Measurements from ENCODE around the gene POU2F3. TPM values are rescaled to one million over a fixed set of nuclear protein-coding genes. Genes with fewer than 3 reads are reported as not detected.

POU2F3 gene
- total RNA-seq, 1 experiment from 2014 or later, result 2.6 TPM

DNA sequence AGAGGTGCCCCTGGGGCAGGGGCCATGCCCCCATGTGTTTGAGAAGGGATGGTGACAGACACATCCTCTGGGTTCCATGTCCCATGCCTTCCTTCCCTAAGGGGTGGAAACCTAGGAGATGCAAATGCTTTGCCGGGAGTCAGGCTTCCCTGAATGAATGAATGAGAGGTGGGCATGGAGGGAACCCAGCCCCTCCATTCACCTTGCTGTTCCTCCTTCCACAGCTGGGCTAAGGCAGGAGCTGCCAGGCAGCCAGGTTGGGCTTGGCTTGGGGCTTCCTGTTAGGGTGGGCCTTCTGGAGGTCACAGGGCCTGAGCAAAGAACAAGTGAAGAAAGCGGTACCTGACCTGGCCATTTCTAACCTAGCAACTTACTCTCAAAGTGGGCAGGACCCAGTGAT lies 926 bp downstream of the POU2F3 start:
- H3K36me3 Mint-ChIP-seq (ENCODE audit: insufficient read depth, unreplicated experiment), result no peaks in the 10 kb centered on the region
- H3K27me3 Mint-ChIP-seq (ENCODE audit: unreplicated experiment), result peaks cover 91% of the 10 kb centered on the region
- intact Hi-C loops (cut with micrococcal nuclease; ENCODE audit: unreplicated experiment), result no loop called here
- CTCF ChIA-PET, result interaction anchor here (1.2 kb wide), 1 partner anchor 60 kb away, joined by 6 read pairs; no protein-coding TSS in a partner anchor
- BruUV-seq (replicated peaks), result no TSS peak
- no peak overlapping the region for H3K27ac Mint-ChIP-seq (ENCODE audit: unreplicated experiment)
- H3K4me1 Mint-ChIP-seq (ENCODE audit: low read depth, unreplicated experiment), result no peaks in the 10 kb centered on the region
- H3K4me3 Mint-ChIP-seq (ENCODE audit: low read depth, unreplicated experiment), result no peak overlapping the region
- H3K9me3 Mint-ChIP-seq (ENCODE audit: low read depth, unreplicated experiment), result no peaks in the 10 kb centered on the region
- TF ChIP-seq CTCF (IDR thresholded peaks at IDR 0.05; ENCODE audit: unreplicated experiment), result no peak
- no peak for DNase-seq

DNA sequence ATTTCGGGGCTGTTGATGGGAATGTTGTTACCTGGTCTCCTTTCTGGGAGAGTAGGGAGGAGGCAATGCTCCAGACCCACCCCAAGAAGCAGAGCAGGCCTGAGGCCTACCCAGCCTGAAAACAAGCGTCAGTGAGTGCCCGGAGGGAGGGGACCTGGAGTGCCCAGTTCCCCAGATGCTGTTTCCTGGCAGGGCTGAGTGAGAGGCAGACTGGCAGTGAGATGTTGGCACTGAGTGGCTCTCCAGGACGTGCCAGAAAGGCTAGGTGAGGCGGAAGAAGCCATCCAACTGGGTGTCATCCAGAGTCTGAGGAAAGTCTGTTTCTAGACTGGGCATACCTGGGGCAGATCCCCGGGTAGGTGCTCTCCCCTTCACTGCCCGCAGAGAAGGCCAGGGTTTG lies 1.3 kb downstream of the POU2F3 start:
- Mint-ChIP-seq H3K4me3 (ENCODE audit: low read depth, unreplicated experiment) (no peak overlapping the region), H3K27me3 (ENCODE audit: unreplicated experiment) (peaks cover 96% of the 10 kb centered on the region)
- CTCF ChIA-PET, result no interaction called here

DNA sequence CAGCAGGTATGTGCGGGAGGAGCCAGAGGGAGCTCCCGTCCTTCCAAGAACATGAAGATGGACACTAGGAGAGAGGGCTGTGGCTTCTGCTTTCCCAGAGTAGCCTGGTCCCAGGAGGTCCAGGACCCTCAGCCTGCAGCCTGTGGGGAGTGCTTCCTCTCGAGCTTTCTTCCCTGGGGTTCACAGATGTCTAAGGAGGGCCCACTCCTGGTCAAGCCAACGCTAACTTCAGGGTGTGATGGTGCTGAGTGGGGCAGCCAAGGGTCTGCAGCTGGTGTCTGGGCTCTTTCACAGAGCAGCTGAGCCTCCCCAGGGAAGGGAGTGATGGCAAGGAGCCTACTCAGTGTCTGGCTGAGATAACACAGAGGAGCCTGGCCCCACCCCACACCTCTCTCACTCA lies 3.3 kb downstream of the POU2F3 start:
- Mint-ChIP-seq H3K4me3 (ENCODE audit: low read depth, unreplicated experiment) (no peak overlapping the region), H3K4me1 (ENCODE audit: low read depth, unreplicated experiment) (no peaks in the 10 kb centered on the region), H3K36me3 (ENCODE audit: insufficient read depth, unreplicated experiment) (no peaks in the 10 kb centered on the region), H3K27me3 (ENCODE audit: unreplicated experiment) (peaks cover 100% of the 10 kb centered on the region), H3K9me3 (ENCODE audit: low read depth, unreplicated experiment) (no peaks in the 10 kb centered on the region), H3K27ac (ENCODE audit: unreplicated experiment) (no peak overlapping the region)
- intact Hi-C loops (cut with micrococcal nuclease; ENCODE audit: unreplicated experiment), result no loop called here
- CTCF ChIA-PET, result no interaction called here
- TF ChIP-seq CTCF (IDR thresholded peaks at IDR 0.05; ENCODE audit: unreplicated experiment), result no peak
- no TSS peak for BruUV-seq (replicated peaks)
- no peak for DNase-seq

More for the DNA sequence above, 1.3 kb downstream of the POU2F3 start:
- Mint-ChIP-seq H3K9me3 (ENCODE audit: low read depth, unreplicated experiment) (no peaks in the 10 kb centered on the region), H3K36me3 (ENCODE audit: insufficient read depth, unreplicated experiment) (no peaks in the 10 kb centered on the region), H3K27ac (ENCODE audit: unreplicated experiment) (no peak overlapping the region), H3K4me1 (ENCODE audit: low read depth, unreplicated experiment) (no peaks in the 10 kb centered on the region)
- no TSS peak for BruUV-seq (replicated peaks)
- DNase-seq, result no peak
- intact Hi-C loops (cut with micrococcal nuclease; ENCODE audit: unreplicated experiment), result no loop called here
- no peak for TF ChIP-seq CTCF (IDR thresholded peaks at IDR 0.05; ENCODE audit: unreplicated experiment)

- TF ChIP-seq CTCF (IDR thresholded peaks at IDR 0.05; ENCODE audit: unreplicated experiment), result no peak
- peaks cover 98% of the 10 kb centered on the region for H3K27me3 Mint-ChIP-seq (ENCODE audit: unreplicated experiment)
- H3K9me3 Mint-ChIP-seq (ENCODE audit: low read depth, unreplicated experiment), result no peaks in the 10 kb centered on the region
- no peak for DNase-seq
- intact Hi-C loops (cut with micrococcal nuclease; ENCODE audit: unreplicated experiment), result no loop called here
- no TSS peak for BruUV-seq (replicated peaks)
- H3K27ac Mint-ChIP-seq (ENCODE audit: unreplicated experiment), result no peak overlapping the region
- H3K4me1 Mint-ChIP-seq (ENCODE audit: low read depth, unreplicated experiment), result peaks cover 12% of the 10 kb centered on the region
- H3K36me3 Mint-ChIP-seq (ENCODE audit: insufficient read depth, unreplicated experiment), result no peaks in the 10 kb centered on the region
- CTCF ChIA-PET, result interaction anchor here (0.7 kb wide), 1 partner anchor 68 kb away, joined by 8 read pairs; no protein-coding TSS in a partner anchor
- H3K4me3 Mint-ChIP-seq (ENCODE audit: low read depth, unreplicated experiment), result no peak overlapping the region
Measured at GRCh38 chr11:120244476-120245365, 4.8 kb downstream of the POU2F3 start.

Data from Calu3 (cell line).